Measurements from ENCODE around the gene OBSCN.

The OBSCN gene, protein sequence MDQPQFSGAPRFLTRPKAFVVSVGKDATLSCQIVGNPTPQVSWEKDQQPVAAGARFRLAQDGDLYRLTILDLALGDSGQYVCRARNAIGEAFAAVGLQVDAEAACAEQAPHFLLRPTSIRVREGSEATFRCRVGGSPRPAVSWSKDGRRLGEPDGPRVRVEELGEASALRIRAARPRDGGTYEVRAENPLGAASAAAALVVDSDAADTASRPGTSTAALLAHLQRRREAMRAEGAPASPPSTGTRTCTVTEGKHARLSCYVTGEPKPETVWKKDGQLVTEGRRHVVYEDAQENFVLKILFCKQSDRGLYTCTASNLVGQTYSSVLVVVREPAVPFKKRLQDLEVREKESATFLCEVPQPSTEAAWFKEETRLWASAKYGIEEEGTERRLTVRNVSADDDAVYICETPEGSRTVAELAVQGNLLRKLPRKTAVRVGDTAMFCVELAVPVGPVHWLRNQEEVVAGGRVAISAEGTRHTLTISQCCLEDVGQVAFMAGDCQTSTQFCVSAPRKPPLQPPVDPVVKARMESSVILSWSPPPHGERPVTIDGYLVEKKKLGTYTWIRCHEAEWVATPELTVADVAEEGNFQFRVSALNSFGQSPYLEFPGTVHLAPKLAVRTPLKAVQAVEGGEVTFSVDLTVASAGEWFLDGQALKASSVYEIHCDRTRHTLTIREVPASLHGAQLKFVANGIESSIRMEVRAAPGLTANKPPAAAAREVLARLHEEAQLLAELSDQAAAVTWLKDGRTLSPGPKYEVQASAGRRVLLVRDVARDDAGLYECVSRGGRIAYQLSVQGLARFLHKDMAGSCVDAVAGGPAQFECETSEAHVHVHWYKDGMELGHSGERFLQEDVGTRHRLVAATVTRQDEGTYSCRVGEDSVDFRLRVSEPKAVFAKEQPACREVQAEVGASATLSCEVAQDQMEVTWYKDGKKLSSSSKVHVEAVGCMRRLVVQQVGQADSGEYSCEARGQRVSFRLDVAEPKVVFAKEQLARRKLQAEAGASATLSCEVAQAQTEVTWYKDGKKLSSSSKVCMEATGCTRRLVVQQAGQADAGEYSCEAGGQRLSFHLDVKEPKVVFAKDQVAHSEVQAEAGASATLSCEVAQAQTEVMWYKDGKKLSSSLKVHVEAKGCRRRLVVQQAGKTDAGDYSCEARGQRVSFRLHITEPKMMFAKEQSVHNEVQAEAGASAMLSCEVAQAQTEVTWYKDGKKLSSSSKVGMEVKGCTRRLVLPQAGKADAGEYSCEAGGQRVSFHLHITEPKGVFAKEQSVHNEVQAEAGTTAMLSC (N-terminal part only)

DNA sequence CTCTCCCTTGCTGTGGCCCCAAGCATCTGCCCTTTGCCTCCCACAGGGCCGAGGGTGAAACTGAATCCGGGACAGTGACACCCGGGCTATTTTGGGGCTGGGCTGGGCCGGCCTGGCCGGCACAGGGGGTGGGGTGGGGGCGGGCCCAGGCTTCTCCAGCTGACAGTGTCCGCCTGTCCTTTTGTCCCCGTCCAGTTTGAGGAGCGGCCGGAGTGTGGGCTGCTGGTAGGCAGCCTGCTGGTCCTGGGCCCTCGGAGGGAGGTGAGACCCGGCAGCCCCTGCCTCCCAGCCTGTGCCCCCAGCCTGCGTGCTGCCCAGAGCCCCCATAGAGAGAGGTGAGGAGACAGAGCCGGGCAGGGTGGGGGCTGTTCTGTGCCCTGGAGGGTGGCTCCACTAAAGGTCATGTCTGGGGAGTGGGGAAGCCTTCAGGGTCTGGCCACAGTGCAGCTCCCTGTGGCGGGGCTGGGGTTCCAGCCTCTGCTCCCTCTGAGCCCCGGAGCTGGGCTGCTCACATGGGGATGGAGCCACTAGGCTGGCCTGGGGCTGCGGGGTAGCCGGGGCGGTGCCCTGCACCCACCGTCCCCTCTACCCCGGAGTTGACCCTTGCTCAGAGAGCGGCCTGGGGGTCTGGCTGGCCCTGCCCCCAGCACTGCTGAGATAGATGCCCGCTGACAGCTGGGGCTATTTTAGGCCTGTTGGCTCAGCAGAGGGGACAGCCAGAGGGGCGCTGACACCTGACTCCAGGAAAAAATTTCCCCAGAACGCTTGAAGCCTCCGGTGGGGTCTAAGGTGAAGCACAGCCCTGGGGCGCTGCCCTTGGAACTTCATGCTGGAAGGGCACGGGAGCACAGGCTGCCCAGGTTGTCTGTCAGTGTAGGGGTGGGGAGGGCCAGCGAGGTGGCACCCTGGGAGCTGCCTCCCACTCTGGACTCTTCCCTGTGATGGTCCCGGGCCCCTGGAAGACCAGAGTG lies at the start of gene OBSCN:
TSS of gene OBSCN (plus strand) at position 194 of the 971 bp plus-strand sequence. CDS start 3,740 bp downstream, outside the sequence.
- no peak for DNase-seq (ENCODE audit: low read depth, low spot score)

DNA sequence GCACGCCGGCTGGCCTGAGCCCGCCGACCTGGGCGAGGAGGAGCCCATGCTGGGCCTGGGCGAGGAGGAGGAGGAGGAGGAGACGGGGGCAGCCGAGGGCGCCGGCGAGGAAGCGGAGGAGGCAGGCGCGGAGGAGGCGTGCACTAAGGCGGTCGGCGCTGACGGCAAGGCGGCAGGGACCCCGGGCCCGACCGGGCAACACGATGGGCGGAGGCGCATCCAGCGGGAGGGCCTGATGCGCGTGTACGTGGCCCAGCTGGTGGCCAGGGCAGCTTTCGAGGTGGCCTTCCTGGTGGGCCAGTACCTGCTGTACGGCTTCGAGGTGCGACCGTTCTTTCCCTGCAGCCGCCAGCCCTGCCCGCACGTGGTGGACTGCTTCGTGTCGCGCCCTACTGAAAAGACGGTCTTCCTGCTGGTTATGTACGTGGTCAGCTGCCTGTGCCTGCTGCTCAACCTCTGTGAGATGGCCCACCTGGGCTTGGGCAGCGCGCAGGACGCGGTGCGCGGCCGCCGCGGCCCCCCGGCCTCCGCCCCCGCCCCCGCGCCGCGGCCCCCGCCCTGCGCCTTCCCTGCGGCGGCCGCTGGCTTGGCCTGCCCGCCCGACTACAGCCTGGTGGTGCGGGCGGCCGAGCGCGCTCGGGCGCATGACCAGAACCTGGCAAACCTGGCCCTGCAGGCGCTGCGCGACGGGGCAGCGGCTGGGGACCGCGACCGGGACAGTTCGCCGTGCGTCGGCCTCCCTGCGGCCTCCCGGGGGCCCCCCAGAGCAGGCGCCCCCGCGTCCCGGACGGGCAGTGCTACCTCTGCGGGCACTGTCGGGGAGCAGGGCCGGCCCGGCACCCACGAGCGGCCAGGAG lies 49.5 kb upstream of the OBSCN start:
- no peak for DNase-seq (ENCODE audit: low read depth, low spot score)

DNA sequence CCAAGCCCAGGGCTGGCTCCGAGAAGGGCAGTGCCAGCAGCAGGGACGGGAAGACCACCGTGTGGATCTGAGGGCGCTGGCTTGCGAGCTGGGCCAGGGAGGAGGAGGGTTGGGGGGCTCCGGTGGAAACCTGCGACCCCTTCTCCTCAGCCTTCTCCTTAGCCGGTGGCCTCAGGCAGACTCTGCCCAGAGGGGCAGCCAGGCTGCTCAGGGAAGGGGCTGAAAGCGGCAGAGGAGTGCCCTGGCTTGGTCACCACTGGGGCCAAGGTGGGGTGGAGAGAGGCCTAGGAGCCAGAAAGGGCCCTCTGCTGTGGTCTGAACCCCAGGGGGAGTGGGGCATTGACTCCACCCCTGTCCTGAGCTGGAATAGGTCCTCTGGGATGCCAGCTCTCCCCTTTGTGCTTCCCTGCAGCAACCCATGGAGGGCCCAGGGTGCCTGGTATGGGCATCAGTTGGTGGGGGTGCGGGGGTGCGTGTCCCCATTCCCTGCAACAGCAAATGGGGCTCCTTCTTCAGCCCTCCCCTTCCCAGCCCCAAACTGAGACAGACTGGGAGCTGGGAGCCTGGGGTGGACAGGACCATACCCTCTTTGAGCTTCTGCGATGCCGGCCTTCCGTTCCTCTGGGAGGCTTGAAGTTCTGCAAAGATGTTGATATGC lies 48.7 kb upstream of the OBSCN start:
- no peak for DNase-seq (ENCODE audit: low read depth, low spot score)

DNA sequence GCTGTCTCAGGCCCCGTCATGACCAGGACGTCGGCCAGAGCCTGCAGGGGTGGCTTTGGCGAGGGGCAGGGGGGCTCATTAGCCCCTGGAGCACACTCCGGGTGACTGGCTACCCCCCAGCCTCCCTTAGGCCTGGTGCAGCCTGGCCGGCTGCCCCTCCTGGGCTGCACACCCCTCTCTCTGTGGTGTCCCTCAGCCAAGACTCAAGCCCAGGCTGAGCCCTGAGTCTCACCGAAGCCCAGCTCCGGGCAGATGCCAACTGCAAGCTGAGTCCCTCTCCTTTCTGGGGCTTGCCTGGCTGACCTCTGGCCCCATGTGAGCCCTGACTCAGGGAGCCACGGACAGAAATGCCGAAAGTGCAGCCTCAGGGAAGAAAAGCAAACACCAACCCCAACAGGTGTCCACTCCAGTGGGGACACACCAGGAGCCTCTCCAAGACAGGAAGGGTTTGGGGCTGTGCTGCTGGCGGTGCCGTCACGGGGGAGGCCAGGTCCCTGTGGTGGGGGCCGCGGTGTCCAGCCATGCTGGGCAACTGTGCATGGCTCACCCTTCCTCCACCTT lies 47.6 kb upstream of the OBSCN start:
- DNase-seq (ENCODE audit: low read depth, low spot score) = no peak

DNA sequence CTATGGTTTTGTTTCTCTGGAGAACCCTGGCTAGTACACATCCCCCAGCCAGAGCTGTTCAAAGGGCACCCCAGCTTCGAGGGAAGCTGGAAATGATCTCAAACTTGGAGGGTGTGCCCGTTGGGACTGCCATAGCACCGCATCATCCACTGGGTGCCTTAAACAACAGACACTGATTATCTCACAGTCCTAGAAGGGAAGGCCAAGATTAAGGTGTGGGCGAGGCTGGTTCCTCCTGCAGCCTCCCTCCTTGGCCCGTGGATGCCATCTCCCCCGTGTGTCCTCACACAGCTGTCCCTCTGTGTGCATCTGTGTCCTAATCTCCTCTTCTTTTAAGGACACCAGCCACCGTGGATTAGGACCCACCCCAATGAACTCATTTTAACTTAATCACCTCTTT lies 46.5 kb upstream of the OBSCN start:
- DNase-seq (ENCODE audit: low read depth, low spot score) = no peak

DNA sequence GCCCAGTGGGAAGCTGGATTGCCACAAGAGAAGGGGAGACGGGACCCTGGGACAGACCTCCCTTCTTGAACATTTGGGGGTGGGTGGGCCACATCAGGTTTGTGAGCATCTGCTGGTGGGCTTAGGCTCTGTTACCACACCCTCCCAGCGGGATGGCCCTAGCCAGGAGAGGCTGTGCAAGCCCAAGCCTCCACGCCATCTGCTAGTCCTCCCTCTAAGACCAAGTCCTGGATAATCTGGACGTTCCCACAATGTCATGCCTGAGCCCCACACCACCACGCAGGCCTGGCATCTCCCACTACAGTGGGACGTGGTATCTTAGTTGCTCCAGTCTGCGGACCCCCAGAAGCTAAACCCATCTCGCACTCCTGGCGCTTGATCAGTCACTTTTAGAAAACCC lies 46.0 kb upstream of the OBSCN start:
- DNase-seq (ENCODE audit: low read depth, low spot score) = no peak

DNA sequence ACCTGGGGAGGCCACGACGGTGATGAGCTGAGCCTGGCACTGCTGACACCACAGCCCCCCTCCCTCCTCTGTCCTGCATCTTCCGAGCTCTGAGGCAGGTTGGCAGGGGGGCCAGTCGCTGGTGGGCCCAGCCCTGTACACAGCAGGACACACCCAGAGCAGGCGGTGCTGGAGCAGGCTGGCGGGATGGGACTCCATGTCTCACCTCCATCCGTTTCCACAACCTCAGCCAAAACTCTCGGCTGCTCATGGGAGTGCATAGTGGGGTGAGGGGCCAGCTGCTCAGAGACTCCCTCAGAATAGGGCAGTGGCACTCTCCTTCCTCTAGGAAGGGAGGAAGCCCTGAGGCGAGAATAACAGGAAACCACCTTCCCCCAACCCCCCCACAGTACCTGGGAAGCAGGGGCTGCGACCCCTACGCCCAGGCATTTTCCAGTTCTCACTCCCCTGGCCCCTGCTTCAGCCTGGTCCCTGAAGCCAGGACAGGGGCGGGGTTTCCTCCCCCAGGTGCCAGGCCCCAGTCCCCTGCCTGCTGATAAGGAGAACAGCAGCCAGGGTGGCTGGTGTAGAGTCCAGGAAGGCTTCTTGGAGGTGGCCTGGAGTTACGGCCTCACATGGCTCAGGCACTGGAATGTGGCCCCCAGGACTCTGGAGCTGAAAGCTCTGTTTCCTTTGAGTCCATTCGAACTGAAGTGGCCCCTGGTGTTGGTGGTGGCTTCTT lies 45.4 kb upstream of the OBSCN start:
- no peak for DNase-seq (ENCODE audit: low read depth, low spot score)

DNA sequence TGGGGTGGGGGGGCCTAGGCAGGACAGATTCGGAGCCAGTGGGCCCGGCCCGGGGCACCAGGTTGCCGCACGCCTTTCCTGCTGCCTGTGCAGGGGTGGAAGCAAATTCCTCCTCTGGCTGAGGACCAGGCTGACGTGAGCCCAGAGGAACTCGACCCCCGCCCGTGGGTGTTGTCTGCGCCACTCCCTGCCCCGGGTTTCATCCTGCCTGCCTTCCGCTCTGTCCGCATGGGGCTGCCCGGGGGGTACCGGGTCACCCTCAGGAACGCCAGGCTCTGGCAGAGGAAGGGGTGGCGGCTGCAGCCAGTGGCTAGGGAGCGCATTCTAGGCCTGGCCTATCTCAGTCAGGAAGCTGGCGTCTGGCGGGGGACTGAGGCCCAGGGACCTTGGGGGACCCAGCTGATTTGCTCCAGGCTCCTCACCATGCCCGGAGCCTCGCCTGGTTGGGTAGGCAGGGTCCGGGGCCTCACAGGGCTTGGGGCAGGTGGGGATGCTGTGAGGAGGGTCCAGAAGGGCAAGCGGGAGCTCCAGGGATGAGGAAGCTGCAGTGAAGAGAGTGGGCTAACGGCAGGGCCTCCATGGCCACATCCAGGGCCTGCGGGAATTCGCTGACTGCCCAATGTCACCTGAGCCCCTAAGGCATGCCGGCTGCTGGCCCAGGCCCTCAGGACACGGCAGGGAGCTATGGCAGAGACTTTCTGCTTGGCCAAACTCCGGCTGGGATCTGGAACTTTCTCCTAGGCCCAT lies 44.7 kb upstream of the OBSCN start:
- no peak for DNase-seq (ENCODE audit: low read depth, low spot score)

DNA sequence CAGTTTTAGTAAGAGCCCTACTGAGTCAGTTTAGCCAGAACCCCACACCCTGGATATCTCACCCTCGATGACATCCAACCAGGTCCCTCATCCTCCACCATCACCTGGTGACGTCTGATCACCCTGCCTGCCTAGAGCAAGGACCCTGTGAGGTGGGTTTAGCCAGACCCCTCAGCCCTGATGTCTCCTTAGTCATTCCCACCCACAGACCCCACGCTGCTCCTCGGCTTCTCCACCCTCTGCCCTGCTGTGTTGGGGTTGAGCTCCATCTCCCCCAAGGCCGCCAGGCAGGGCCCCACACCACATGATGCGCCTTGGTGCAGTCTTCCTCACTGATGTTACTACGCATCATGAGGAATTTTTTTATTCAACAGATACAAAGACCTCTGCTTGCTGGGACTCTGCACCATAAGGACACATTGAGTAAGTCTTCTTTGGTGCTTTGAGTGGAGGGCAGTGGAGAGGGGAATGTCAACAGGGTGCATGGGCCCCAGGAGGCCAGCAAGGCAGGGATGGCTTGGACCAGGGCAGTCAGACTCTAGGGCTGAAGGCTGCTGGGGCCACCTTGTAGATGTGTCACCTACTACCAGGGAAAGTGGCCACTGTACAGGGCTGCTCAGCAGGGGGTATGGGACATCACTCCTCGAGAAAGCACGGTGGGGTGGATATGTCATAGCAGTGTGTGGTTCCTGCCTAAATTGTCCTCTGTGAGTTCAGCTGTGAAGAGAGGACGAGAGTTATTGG lies 43.9 kb upstream of the OBSCN start:
- DNase-seq (ENCODE audit: low read depth, low spot score) = no peak

DNA sequence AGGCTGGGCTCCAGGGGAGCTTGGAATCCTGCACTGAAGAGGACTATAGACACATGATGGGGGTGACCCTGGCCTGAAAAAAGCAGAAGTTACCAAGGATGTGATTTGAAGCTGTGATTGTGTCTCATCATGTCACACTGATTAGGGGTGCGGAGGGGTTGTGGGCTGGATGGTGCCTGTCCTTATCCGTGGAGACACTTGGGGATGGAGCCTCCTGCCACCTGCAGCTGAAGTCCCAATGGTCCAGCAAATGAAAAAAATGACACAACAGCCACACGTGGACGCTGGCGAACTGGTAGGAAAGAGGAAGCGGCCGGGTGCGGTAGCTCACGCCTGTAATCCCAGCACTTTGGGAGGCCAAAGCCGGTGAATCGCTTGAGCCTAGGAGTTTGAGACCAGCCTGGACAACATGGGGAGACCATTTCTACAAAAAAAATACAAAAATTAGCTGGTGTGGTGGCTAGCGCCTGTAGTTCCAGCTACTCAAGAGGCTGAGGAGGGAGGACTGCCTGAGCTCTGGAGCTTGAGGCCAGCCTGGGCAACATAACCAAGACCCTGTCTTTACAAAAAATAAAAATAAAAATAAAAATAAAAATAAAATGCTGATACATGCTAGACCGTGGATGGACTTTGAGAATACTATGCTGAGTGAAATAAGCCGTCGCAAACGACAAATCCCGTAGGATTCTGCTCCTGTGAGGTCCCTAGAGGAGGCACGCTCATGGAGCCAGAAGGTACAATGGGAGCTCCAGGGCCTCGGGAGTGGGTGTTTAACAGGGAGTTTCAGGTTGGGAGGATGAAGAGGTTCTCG lies 43.1 kb upstream of the OBSCN start:
- DNase-seq (ENCODE audit: low read depth, low spot score) = no peak

DNA sequence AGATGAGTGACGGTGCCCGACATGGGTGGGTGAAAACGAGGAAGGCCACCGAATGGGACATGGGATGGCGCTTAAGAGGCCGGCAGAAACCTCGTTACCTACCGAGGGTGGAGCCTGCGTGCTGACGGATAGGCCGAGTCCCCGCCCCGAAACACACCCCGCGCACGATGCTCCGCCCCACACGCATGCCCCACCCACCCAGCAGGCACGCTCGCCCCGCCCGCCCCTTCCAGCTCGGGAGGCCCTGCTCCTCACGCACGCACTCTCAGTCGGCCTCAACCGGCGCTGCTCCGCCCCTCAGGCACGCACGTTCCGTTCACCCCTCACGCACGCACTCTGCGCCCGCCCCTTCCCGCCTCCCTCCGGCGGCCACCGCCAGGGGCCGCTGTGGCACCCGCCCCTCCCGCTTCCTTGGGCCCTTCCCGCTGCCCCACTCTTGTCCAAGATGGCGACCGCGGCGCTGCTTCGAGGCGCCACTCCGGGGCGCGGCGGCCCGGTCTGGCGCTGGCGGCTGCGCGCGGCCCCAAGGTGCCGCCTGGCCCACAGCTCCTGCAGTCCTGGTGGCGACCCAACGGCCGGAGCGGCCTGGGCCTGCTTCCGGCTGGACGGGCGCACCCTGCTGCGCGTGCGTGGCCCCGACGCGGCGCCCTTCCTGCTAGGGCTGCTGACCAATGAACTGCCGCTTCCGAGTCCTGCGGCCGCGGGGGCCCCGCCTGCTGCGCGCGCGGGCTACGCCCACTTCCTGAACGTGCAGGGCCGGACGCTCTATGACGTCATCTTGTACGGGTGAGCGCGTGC lies 42.3 kb upstream of the OBSCN start, which contains the start of gene IBA57:
TSS of gene IBA57 (plus strand) at position 433 of the 798 bp plus-strand sequence. CDS start at position 446, 13 bp downstream.
- peak; percentile 80 for DNase-seq (ENCODE audit: low read depth, low spot score)

DNA sequence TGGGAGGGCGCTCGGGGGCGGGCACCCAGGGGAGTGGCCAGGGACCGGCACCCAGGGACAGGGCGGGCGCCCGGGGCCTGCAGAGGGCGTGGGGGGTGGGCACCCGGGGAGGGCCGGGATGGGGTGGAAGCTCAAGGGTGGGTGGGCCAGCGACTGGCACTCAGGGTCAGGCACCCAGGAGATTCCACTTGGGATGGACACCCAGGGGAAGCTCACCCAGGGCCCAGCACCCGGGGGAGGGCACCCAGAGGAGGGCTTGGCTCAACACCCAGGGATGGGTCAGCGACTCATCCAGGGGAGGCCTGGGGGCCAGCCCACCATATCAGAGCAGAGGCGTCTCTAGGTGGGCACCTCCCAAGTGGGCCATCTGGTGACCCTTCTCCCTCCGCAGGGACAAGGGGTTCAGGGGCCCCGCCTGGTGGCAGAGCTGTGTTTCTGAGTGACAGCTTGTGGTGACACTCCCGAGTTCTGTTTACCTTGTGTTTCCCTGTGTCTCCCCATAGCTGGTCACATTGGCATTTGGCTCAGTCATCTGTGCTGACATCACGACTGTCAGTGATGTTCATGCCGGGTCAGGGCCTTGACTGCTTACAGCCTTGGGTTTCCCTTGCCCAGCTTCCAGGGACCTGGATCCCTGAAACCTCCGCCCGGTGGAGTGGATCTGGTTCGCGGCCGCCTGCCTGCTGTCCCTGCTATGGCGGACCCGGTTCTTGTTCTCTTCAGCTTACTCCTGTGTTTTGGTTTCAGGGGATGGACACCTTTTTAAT lies 41.5 kb upstream of the OBSCN start:
- DNase-seq (ENCODE audit: low read depth, low spot score) = no peak

DNA sequence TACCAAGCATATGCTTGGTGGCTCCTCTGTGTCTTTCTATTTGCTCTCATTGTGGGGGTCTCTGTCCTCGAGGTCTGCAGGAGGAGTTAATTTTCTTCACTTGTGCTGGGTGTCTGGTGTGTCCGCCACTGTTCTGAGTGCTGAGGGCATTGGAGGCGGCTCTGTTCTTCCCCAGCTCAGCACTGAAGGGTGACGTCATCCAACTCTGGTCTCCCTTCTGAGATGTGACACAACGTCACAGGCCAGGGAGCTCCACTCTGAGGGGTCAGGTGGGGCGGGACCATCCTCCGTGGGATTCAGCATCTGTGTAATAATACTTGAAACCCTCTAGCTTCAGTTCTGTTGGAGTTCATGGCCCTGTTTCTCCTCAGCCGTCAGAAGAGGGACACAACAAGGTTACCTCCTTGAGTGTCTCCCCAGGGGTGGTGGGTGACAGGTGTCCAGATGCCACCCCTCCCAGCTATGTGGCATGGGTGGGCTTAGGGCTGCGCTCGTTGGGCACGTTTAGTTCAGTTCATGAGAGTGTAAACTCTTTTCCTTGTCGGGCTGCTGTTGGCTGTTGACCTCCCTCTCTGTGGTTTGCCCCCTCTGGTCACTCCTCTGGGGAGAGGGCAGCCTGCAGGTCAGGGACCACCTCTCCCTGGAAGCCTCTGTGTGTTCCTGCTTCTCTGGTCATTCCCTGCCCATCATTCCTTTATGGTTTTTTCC lies 39.1 kb upstream of the OBSCN start:
- DNase-seq (ENCODE audit: low read depth, low spot score) = no peak

DNA sequence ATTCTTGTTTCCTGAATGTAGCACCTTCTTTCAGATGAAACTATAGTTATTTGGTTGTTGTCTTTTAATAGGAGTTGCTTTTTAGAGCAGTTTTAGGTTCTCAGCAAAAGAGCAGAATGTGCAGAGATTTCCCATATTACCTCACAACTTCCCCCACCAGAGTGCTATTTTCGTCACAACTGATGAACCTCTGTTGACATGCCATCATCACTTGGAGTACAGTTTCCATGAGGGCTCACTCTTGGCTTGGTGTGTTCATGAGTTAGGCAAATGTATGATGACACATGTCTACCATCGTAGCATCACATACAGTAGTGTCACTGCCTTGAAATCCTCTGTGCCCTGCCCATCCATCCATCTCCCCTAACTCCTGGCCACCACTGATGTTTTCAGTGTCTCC lies 38.5 kb upstream of the OBSCN start:
- no peak for DNase-seq (ENCODE audit: low read depth, low spot score)

All from iPS DF 19.7 (cell line).